SH-SY5Y (cell line): ENCODE measurements around the gene FAM151A.

Experiments
- GATA2 ChIP-seq: IDR thresholded peaks from 2 replicates; pipeline ENCODE4 v1.6.1; 2011; ENCODE audit warnings: mild to moderate bottlenecking, low read depth, low read length
- GATA3 ChIP-seq: IDR thresholded peaks from 2 replicates; pipeline ENCODE4 v1.6.1; 2011; ENCODE audit warnings: low read depth, mild to moderate bottlenecking, low read length, moderate library complexity

GRCh38 chr1:54652168-54652567, 28.8 kb upstream of the FAM151A start:
- TF ChIP-seq GATA2 = no peak
- TF ChIP-seq GATA3 = no peak
